Measurements from ENCODE around the gene KAT14.
"Not testable (repeated sequence)": the region's sequence is repeated elsewhere in the genome, so short reads cannot be mapped to it uniquely, and the experiment has no call there.

Gene KAT14

GRCh38 chr20:18224968-18225568 is 87.4 kb downstream of the KAT14 start:
- peak; percentile 65 for DNase-seq (ENCODE audit: low read depth)

GRCh38 chr20:18225632-18226031 is 88.0 kb downstream of the KAT14 start:
- DNase-seq (ENCODE audit: low read depth): no peak

GRCh38 chr20:18226741-18227140 is 89.1 kb downstream of the KAT14 start:
- DNase-seq (ENCODE audit: low read depth): not testable (repeated sequence)

GRCh38 chr20:18233408-18233943 is 95.8 kb downstream of the KAT14 start:
- DNase-seq (ENCODE audit: low read depth): no peak

All from HS-27A (cell line).